Measurements from ENCODE around the gene EXOC1L.

GRCh38 chr4:55784747-55785146 lies 34.8 kb upstream of the EXOC1L start:
- TF ChIP-seq GATA3 (IDR thresholded peaks at IDR 0.05; ENCODE audit: low read depth, low read length) (no peak), GATA2 (IDR thresholded peaks at IDR 0.05; ENCODE audit: low read depth, low read length) (no peak)
